GM12865 (cell line): Measurements from ENCODE around the gene LDLRAD3.

ENCODE experiments used
- DNase-seq: peaks from one replicate; pipeline ENCODE4 v3.0.0; 2010; ENCODE audit warnings: low read depth
- H3K4me3 ChIP-seq: 2 replicates; pipeline ENCODE4 v1.5.1; 2011; ENCODE audit warnings: mild to moderate bottlenecking, low read depth, low read length, control low read depth
- TF ChIP-seq, protein P1 (sequence below): IDR thresholded peaks from 2 replicates; pipeline ENCODE4 v1.5.1; 2011; ENCODE audit warnings: low read length, control low read depth, low read depth, inconsistent platforms; ENCODE audit not compliant: insufficient read depth; ENCODE audit errors: missing control alignments

LDLRAD3 gene, protein sequence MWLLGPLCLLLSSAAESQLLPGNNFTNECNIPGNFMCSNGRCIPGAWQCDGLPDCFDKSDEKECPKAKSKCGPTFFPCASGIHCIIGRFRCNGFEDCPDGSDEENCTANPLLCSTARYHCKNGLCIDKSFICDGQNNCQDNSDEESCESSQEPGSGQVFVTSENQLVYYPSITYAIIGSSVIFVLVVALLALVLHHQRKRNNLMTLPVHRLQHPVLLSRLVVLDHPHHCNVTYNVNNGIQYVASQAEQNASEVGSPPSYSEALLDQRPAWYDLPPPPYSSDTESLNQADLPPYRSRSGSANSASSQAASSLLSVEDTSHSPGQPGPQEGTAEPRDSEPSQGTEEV

DNA sequence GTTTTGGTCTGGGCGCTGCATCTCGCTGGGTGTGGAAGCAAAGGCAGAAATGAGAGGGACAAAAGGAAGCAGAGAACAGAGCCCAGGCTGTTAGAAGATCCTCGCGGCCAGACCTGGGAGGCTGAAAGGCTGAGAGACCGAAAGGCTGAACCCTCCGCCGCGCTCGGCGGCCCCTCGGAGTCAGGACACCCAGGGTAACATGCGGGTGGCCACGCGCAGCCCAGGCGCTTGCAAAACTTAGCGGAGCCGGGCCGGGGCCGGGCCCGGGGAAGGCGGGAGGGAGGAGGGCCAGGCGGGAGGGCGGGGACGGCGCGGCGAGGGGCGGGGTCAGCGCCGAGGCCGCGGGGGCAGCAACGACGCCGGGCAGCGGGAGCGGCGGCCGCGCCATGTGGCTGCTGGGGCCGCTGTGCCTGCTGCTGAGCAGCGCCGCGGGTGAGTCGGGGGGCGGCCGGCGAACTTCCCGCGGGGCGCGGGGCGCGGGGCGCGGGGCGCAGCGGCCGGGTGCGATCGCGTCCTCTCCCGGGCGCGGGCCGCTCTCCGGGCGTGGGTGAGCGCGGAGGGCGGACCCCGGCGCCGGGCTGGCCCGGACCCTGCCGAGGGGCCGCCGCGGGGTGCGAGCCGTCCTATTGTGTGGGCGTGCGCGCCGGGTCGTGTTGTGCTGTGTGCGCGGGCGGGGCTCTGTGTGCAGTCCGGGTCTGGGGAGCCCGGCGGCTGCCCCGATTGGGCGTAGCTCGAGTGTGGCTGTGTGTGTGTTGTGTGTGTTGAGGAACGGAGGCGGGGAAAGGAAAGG, at the start of gene LDLRAD3:
TSS of gene LDLRAD3 (plus strand) at position 350 of the 790 bp plus-strand sequence. CDS start at position 387, 37 bp downstream.
- peak; percentile 49 for DNase-seq
- TF ChIP-seq, protein P1, sequence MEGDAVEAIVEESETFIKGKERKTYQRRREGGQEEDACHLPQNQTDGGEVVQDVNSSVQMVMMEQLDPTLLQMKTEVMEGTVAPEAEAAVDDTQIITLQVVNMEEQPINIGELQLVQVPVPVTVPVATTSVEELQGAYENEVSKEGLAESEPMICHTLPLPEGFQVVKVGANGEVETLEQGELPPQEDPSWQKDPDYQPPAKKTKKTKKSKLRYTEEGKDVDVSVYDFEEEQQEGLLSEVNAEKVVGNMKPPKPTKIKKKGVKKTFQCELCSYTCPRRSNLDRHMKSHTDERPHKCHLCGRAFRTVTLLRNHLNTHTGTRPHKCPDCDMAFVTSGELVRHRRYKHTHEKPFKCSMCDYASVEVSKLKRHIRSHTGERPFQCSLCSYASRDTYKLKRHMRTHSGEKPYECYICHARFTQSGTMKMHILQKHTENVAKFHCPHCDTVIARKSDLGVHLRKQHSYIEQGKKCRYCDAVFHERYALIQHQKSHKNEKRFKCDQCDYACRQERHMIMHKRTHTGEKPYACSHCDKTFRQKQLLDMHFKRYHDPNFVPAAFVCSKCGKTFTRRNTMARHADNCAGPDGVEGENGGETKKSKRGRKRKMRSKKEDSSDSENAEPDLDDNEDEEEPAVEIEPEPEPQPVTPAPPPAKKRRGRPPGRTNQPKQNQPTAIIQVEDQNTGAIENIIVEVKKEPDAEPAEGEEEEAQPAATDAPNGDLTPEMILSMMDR, result no peak
- peak within 1 kb of the TSS; percentile 48 for H3K4me3 ChIP-seq

DNA sequence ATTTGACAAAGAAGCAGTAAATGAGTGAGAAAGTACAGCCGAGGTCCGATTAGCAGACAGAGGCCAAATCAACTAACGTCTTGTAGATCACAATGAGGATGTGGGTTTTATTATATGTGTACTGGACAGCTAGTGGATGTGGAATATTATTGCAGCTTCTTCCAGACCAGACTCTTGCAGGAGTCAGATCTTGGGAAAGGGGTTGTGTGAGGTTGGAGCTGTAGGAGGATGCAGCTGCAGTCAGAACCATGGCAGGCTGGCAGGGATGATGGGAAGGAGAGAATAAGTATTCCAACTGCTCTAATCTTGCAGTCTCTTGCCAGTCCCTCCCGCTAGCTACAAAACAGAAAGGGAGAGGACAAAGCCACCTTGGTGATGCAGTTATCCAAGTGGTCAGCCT, 46.8 kb upstream of the LDLRAD3 start:
- DNase-seq, result no peak
- TF ChIP-seq, protein P1, result no peak
- no peak overlapping the region for H3K4me3 ChIP-seq

DNA sequence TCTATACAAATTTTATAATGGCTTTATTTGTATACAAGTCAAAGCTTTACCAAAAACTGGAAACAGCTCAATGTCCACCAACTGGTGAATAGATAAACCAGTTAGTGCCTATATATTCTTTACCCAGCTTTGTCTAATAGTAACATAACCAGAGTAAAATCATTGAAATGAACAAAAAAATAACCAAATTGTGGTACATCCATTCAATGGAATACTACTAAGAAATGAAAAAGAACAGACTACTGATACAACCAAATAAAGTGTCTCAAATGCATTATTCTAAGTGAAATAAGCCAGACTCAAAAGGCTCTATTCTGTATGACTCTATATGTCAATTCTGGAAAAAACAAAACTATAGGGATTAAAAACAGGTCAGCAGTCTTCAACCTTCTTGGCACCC, 40.9 kb upstream of the LDLRAD3 start:
- TF ChIP-seq, protein P1, result no peak
- no peak overlapping the region for H3K4me3 ChIP-seq
- DNase-seq, result no peak

DNA sequence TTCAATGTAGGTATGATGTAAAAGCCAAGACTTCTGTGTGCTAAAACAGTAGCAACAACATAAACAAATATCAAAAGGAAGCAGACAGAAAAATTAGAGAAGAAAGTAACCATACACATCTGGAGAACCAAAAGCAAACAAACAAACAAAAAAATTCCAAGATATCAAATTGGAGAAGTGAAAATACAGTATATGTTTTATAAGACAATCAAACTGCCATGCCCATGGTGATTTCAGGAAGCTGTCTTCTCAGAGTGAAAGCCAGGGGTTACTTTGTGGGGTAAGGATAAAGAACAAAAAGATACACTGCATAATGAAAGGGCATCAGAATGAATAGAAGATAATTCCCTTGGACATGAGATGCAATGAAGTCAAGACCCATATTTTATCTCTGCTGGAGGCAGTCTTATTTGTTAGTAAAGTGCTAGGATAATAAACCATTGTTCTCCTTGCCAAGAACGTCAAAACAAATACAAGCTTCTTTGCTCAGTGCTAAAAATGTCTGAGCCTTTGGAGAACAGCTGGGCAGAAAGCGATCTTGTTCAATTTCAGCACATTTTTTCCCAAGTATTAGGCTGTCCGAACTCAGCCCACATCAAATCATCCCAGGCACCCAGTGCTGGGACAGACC, 38.1 kb upstream of the LDLRAD3 start:
- H3K4me3 ChIP-seq, result no peak overlapping the region
- TF ChIP-seq, protein P1, result no peak
- DNase-seq, result no peak

DNA sequence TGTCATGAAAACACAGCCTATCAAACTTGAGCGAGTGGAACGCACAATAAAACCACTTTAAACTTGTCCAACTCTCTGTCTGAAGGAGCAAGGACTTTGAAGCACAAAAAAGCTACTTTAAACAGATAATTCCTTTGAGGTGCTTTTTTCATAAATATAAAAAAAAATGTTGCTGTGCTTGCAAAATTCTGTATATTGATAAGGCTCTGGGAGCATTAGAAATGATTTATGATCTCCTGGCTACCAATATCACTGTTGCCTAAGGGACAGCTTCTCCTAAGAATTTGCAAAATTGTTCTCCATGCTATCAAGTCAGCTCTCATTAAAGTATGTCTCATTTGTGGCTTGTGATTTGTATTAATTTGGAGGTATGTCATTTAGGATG, 37.6 kb upstream of the LDLRAD3 start:
- DNase-seq, result no peak
- TF ChIP-seq, protein P1, result no peak
- H3K4me3 ChIP-seq, result no peak overlapping the region

DNA sequence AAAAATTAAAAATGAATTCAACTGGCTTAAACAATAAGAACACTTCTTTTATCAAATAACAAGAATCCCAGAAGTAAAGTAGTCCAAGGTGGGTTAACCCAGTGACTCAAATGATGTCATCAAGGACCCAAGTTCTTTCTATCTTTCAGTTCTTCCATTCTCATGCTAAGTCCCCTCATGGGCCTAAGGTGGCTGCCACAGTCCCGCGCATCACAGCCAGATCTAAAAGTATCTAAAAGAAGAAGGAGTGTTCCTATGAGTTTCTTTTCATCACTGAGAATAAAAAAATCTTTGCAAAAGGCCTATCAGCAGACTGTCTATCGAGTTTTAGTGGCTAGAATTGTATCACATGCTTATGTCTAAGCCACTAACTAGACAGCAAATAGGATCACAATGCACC, 37.2 kb upstream of the LDLRAD3 start:
- H3K4me3 ChIP-seq, result no peak overlapping the region
- DNase-seq, result no peak
- TF ChIP-seq, protein P1, result no peak
